Measurements from ENCODE around the gene NUP62CL. TPM values are rescaled to one million over a fixed set of nuclear protein-coding genes. Genes with fewer than 3 reads are reported as not detected.

The NUP62CL gene
- polyA plus RNA-seq, 1 donor from 2014 or later = 1.9 TPM

DNA sequence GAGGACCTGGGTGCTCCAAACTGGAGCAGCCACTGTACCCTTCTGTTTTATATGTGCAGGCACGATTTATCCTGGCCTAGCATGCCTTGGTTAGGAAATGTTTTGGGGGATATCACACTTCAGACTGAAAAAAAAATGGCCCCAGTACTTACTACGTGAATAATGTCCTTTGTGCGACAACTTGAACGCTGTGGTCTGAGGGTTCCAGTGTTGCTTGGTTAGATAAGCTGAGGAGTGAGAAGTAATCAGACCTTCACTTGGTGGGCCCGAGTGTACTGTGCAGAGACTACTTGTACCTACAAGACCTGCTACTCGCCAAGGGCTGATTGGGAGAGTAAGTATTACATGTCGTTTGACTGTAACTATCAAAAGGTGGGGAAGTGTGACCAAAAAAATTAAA, 856 bp upstream of the NUP62CL start:
- Histone ChIP-seq H3K9ac (ENCODE audit: low read length) (no peak overlapping the region), H3F3A (ENCODE audit: insufficient read depth, low read length, poor library complexity, severe bottlenecking) (no peaks in the 10 kb centered on the region), H3K4me3 (ENCODE audit: low read length) (no peak overlapping the region), H3K9me3 (ENCODE audit: low read length) (no peaks in the 10 kb centered on the region), H2AFZ (ENCODE audit: low read depth, low read length) (no peak overlapping the region), H3K27me3 (ENCODE audit: insufficient read depth, low read depth, low read length) (no peaks in the 10 kb centered on the region), H3K36me3 (ENCODE audit: insufficient read depth, low read length) (no peaks in the 10 kb centered on the region), H3K79me2 (replicated peaks; ENCODE audit: insufficient read depth, low read length) (no peaks in the 10 kb centered on the region), H3K9me2 (ENCODE audit: insufficient read depth, low read length) (no peaks in the 10 kb centered on the region), H4K20me1 (ENCODE audit: insufficient read depth) (no peaks in the 10 kb centered on the region), H3K4me2 (ENCODE audit: low read length) (no peak overlapping the region), H3K27ac (ENCODE audit: low read length) (no peak overlapping the region)
- TF ChIP-seq CTCF (IDR thresholded peaks at IDR 0.05; ENCODE audit: poor library complexity, severe bottlenecking) (no peak), EP300 (conservative IDR thresholded peaks at IDR 0.05; ENCODE audit: poor library complexity, severe bottlenecking) (no peak), SMC3 (conservative IDR thresholded peaks at IDR 0.05; ENCODE audit: poor library complexity) (no peak), RAD21 (conservative IDR thresholded peaks at IDR 0.05) (no peak), EZH2 (IDR thresholded peaks at IDR 0.05; ENCODE audit: borderline replicate concordance, insufficient read depth, low read length, poor library complexity, severe bottlenecking) (no peak), MXI1 (conservative IDR thresholded peaks at IDR 0.05; ENCODE audit: poor library complexity, severe bottlenecking) (no peak)
- TF ChIP-seq, protein P1, sequence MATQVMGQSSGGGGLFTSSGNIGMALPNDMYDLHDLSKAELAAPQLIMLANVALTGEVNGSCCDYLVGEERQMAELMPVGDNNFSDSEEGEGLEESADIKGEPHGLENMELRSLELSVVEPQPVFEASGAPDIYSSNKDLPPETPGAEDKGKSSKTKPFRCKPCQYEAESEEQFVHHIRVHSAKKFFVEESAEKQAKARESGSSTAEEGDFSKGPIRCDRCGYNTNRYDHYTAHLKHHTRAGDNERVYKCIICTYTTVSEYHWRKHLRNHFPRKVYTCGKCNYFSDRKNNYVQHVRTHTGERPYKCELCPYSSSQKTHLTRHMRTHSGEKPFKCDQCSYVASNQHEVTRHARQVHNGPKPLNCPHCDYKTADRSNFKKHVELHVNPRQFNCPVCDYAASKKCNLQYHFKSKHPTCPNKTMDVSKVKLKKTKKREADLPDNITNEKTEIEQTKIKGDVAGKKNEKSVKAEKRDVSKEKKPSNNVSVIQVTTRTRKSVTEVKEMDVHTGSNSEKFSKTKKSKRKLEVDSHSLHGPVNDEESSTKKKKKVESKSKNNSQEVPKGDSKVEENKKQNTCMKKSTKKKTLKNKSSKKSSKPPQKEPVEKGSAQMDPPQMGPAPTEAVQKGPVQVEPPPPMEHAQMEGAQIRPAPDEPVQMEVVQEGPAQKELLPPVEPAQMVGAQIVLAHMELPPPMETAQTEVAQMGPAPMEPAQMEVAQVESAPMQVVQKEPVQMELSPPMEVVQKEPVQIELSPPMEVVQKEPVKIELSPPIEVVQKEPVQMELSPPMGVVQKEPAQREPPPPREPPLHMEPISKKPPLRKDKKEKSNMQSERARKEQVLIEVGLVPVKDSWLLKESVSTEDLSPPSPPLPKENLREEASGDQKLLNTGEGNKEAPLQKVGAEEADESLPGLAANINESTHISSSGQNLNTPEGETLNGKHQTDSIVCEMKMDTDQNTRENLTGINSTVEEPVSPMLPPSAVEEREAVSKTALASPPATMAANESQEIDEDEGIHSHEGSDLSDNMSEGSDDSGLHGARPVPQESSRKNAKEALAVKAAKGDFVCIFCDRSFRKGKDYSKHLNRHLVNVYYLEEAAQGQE (IDR thresholded peaks at IDR 0.05; ENCODE audit: borderline replicate concordance) = no peak

- Histone ChIP-seq H3K36me3 (ENCODE audit: insufficient read depth, low read length) (no peaks in the 10 kb centered on the region), H2AFZ (ENCODE audit: low read depth, low read length) (no peak overlapping the region), H4K20me1 (ENCODE audit: insufficient read depth) (no peaks in the 10 kb centered on the region), H3K9me3 (ENCODE audit: low read length) (no peaks in the 10 kb centered on the region), H3K27me3 (ENCODE audit: insufficient read depth, low read depth, low read length) (no peaks in the 10 kb centered on the region), H3K9me2 (ENCODE audit: insufficient read depth, low read length) (no peaks in the 10 kb centered on the region), H3K79me2 (replicated peaks; ENCODE audit: insufficient read depth, low read length) (no peaks in the 10 kb centered on the region), H3K4me3 (ENCODE audit: low read length) (peak overlapping the region; percentile 75), H3K9ac (ENCODE audit: low read length) (no peak overlapping the region), H3F3A (ENCODE audit: insufficient read depth, low read length, poor library complexity, severe bottlenecking) (no peaks in the 10 kb centered on the region), H3K27ac (ENCODE audit: low read length) (no peak overlapping the region), H3K4me2 (ENCODE audit: low read length) (no peak overlapping the region)
- no peak for TF ChIP-seq POLR2AphosphoS5 (IDR thresholded peaks at IDR 0.05)
- TF ChIP-seq, protein P1 (IDR thresholded peaks at IDR 0.05; ENCODE audit: borderline replicate concordance) = no peak
- no peak for TF ChIP-seq CTCF (IDR thresholded peaks at IDR 0.05; ENCODE audit: poor library complexity, severe bottlenecking)
- no peak for TF ChIP-seq RAD21 (conservative IDR thresholded peaks at IDR 0.05)
- no peak for TF ChIP-seq TAF1 (IDR thresholded peaks at IDR 0.05; ENCODE audit: low read depth)
- TF ChIP-seq SMC3 (conservative IDR thresholded peaks at IDR 0.05; ENCODE audit: poor library complexity) = no peak
These were observed 448 bp upstream of the NUP62CL start for GRCh38 chrX:107206697-107207065.
